Esophagus muscularis mucosa (tissue), 4 donors: ENCODE results near the gene ZSWIM1. TPM values are rescaled to one million over a fixed set of nuclear protein-coding genes. Genes with fewer than 3 reads are reported as not detected.

ENCODE experiments used
- DNase-seq: peaks from one replicate; pipeline ENCODE4 v3.0.0-alpha.2; 2017; ENCODE audit errors: extremely low spot score
- H3K27ac ChIP-seq, 4 donors: fragments of 200-600 bp; sonication (generic); replicated peaks in 1 of 4; 1 replicate in 3 of 4; 2 replicates in 1 of 4; pipeline ENCODE4 v1.5.1; 2016 to 2019; ENCODE audit warnings: mild to moderate bottlenecking in 1 of 4
- H3K27me3 ChIP-seq, 4 donors: fragments of 200-600 bp; sonication (generic); one replicate each; pipeline versions ENCODE4 v1.5.1 to v1.6.0; 2016 to 2019
- H3K36me3 ChIP-seq, 4 donors: fragments of 200-600 bp; sonication (generic); one replicate each; pipeline ENCODE4 v1.5.1; 2016 to 2019
- H3K4me1 ChIP-seq, 4 donors: fragments of 200-600 bp; sonication (generic); one replicate each; pipeline ENCODE4 v1.5.1; 2016 to 2019
- H3K4me3 ChIP-seq, 4 donors: fragments of 200-600 bp; sonication (generic); 1 replicate in 2 of 4; 2 replicates in 2 of 4; pipeline ENCODE4 v1.5.1; 2016 to 2019; ENCODE audit warnings: mild to moderate bottlenecking in 4 of 4, moderate library complexity in 1 of 4
- H3K9me3 ChIP-seq, 4 donors: fragments of 200-600 bp; sonication (generic); 1 replicate in 3 of 4; 2 replicates in 1 of 4; pipeline ENCODE4 v1.5.1; 2016 to 2019
- EP300 ChIP-seq: sonication (generic); formaldehyde crosslinking; IDR thresholded peaks from one replicate; pipeline ENCODE4 v1.6.1; 2017; ENCODE audit warnings: antibody characterized with exemption
- POLR2A ChIP-seq: fragments of 450-650 bp; IDR thresholded peaks from one replicate; pipeline ENCODE4 v1.6.1; 2017; ENCODE audit warnings: antibody characterized with exemption, moderate library complexity, mild to moderate bottlenecking, low read depth
- POLR2AphosphoS5 ChIP-seq, 2 donors: sonication (generic); formaldehyde crosslinking; IDR thresholded peaks; one replicate each; pipeline ENCODE4 v1.6.1; 2017; ENCODE audit warnings: antibody characterized with exemption in 2 of 2
- WGBS: methylation state at CpG from one replicate; pipeline ENCODE4 v1.1.5; 2018; 5-methylcytosine and 5-hydroxymethylcytosine counted together
- intact Hi-C: fragments of 100-400 bp; cut with DNase I; formaldehyde crosslinking; loops from one replicate; pipeline ENCODE4 v1.15.1; 2023
- total RNA-seq, 4 donors: library from RNA; depleted of rRNA; stranded (reverse); fragments of >200 nt; gene quantifications; one replicate each; pipeline versions ENCODE4 v1.1.0 to v1.2.1, GENCODE V29; 2016
- TF ChIP-seq, protein P1 (sequence below), 3 experiments: fragments of 200-600 bp in 2 of 3; fragments of 450-650 bp in 1 of 3; sonication (generic) in 2 of 3; IDR thresholded peaks; one replicate each; pipeline ENCODE4 v1.5.1; 2017 to 2019; ENCODE audit warnings: antibody characterized with exemption in 3 of 3, mild to moderate bottlenecking in 2 of 3, moderate library complexity in 1 of 3

ZSWIM1 gene
- total RNA-seq, 4 donors from 2014 or later = 7.1 to 13.5 (median 9.2) TPM

DNA sequence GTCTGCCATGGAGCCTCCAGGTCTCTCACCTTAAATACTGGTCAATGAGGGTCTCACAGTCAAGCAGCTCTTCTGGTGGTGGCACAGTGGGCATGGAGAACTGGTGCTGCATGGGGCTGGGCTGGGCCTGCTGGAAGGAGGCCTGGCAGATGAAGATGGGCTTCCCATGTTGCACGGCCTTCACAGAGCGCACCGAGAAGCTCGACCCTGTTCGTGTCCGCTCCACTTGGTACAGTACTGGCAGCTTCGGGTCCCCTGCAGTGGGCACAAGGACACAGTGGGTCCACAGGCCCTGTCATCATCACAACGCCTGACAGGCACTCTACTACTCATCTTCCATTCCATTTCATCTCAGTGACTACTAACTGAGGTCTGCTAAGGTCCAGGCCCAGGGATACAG is 32.6 kb upstream of the ZSWIM1 start:
- Histone ChIP-seq H3K27me3 (no peaks in the 10 kb centered on the region), H3K36me3 (peaks cover 30 to 83% (median 65%) of the 10 kb centered on the region in 4 donors), H3K4me3 (no peak overlapping the region), H3K4me1 (peaks cover 0 to 26% (median 7%) of the 10 kb centered on the region in 4 donors), H3K9me3 (no peaks in the 10 kb centered on the region), H3K27ac (peak overlapping the region in 2 of 4 donors; percentile 5 to 10)
- 96% methylated on average over 7 of the region's 8 CpGs for WGBS
- DNase-seq = no peak
- TF ChIP-seq POLR2A = no peak
- no peak for TF ChIP-seq EP300
- TF ChIP-seq, protein P1, sequence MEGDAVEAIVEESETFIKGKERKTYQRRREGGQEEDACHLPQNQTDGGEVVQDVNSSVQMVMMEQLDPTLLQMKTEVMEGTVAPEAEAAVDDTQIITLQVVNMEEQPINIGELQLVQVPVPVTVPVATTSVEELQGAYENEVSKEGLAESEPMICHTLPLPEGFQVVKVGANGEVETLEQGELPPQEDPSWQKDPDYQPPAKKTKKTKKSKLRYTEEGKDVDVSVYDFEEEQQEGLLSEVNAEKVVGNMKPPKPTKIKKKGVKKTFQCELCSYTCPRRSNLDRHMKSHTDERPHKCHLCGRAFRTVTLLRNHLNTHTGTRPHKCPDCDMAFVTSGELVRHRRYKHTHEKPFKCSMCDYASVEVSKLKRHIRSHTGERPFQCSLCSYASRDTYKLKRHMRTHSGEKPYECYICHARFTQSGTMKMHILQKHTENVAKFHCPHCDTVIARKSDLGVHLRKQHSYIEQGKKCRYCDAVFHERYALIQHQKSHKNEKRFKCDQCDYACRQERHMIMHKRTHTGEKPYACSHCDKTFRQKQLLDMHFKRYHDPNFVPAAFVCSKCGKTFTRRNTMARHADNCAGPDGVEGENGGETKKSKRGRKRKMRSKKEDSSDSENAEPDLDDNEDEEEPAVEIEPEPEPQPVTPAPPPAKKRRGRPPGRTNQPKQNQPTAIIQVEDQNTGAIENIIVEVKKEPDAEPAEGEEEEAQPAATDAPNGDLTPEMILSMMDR (IDR thresholded peaks at IDR 0.05) = no peak
- no peak for TF ChIP-seq POLR2AphosphoS5 (IDR thresholded peaks at IDR 0.05)
- intact Hi-C loops = no loop called here

DNA sequence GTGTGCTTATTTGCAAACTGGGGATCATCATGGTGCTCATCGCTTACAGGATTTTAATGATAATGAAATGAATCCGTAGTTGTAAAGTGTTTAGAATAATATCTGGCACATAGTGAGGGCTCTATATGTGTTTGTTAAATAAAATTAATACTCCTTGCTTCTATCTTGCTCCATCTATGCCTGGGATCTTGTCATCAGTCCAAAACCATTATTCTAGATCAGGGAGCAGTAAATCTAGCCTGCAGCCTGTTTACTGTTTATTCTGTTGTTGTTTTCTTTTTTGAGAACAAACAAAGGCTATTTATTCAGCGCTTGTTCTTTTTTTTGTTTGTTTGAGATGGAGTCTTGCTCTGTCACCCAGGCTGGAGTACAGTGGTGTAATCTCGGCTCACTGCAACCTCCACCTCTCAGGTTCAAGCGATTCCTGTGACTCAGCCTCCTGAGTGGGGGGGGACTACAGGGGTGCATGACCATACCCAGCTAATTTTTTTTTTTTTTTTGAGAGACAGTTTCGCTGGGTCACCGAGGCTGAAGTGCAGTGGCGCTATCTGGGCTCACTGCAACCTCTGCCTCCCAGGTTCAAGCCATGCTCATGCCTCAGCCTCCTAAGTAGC is 32.0 kb upstream of the ZSWIM1 start:
- Histone ChIP-seq H3K9me3 (no peaks in the 10 kb centered on the region), H3K27me3 (no peaks in the 10 kb centered on the region), H3K4me3 (no peak overlapping the region), H3K4me1 (peaks cover 0 to 26% (median 2%) of the 10 kb centered on the region in 4 donors), H3K36me3 (peaks cover 24 to 83% (median 63%) of the 10 kb centered on the region in 4 donors), H3K27ac (peak overlapping the region in 1 of 4 donors; percentile 10)
- intact Hi-C loops = no loop called here
- WGBS = 75% methylated on average over 8 of the region's 8 CpGs
- no peak for DNase-seq
- TF ChIP-seq, protein P1 (IDR thresholded peaks at IDR 0.05) = no peak
- TF ChIP-seq POLR2AphosphoS5 (IDR thresholded peaks at IDR 0.05) (no peak), POLR2A (no peak), EP300 (no peak)

DNA sequence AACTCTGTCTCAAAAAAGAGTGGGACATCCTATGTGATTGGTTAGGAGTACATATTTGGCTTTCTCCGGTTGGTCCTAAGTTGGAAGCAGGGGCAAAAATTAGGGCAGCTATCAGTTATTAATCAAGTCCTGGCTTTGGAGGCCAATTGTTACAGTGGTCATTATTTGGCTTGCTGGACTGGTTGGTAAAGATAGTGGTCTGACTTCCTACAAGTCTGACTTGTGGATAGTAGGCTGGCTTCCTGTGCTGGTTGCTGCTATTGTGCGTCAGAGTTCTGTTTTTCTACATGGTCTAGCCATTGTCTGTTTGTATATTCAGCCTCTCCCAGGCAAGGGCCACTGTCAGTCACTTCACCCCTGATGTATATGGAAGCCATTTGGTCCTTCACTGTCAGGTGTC is 30.8 kb upstream of the ZSWIM1 start:
- Histone ChIP-seq H3K4me3 (no peak overlapping the region), H3K27me3 (no peaks in the 10 kb centered on the region), H3K4me1 (peaks cover 8 to 33% (median 13%) of the 10 kb centered on the region in 4 donors), H3K36me3 (peaks cover 21 to 82% (median 54%) of the 10 kb centered on the region in 4 donors), H3K9me3 (no peaks in the 10 kb centered on the region), H3K27ac (no peak overlapping the region)
- DNase-seq = no peak
- TF ChIP-seq, protein P1 (IDR thresholded peaks at IDR 0.05) = no peak
- TF ChIP-seq POLR2A = no peak
- TF ChIP-seq POLR2AphosphoS5 (IDR thresholded peaks at IDR 0.05) = no peak
- TF ChIP-seq EP300 = no peak
- 77% methylated on average over 2 of the region's 2 CpGs for WGBS
- intact Hi-C loops = no loop called here

DNA sequence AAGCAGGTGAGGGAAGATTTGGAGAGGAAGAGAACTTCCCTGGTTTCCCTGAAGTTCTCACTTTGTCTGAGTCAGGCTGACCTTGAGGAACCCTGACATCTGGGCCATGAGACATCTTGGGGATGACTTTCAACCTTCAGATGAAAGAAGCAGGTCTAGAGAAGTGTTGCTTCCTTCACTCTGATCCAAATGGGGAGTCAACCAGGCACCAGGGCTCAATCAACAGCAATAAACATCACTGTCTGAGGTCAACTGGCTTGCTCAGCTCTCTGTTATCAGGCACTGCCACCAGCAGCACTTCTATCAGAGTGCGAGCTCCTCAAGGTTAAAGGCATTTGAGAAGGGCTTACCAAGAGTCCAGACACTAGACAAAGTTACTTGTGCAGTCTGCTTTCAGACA is 30.1 kb upstream of the ZSWIM1 start:
- Histone ChIP-seq H3K27me3 (no peaks in the 10 kb centered on the region), H3K27ac (no peak overlapping the region), H3K4me1 (peaks cover 15 to 33% (median 20%) of the 10 kb centered on the region in 4 donors), H3K4me3 (no peak overlapping the region), H3K36me3 (peaks cover 19 to 75% (median 47%) of the 10 kb centered on the region in 4 donors), H3K9me3 (no peaks in the 10 kb centered on the region)
- DNase-seq = no peak
- intact Hi-C loops = no loop called here
- TF ChIP-seq, protein P1 (IDR thresholded peaks at IDR 0.05) = no peak
- WGBS = 92% methylated on average over 1 of the region's 1 CpG

DNA sequence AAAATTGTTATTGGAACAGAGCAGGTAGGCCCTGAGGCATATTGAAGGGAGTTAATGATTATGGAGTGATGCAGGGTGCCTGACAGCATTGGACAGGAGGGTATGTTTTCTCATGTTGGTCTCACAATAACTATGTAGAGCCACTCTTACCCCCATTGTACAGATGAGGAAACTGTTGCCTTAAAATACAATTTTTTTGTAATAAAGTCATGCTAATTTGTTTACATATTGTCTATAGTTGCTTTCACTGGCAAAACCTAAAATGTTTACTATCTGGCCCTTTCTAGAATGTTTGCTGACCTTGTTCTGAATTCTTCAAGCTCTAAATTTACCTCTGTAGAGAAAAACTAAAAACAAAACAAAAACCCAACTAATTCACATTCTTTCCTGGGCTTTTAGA is 29.5 kb upstream of the ZSWIM1 start:
- Histone ChIP-seq H3K9me3 (no peaks in the 10 kb centered on the region), H3K36me3 (peaks cover 14 to 69% (median 42%) of the 10 kb centered on the region in 4 donors), H3K27ac (no peak overlapping the region), H3K27me3 (no peaks in the 10 kb centered on the region), H3K4me3 (no peak overlapping the region), H3K4me1 (peaks cover 21 to 38% (median 26%) of the 10 kb centered on the region in 4 donors)
- intact Hi-C loops = no loop called here
- TF ChIP-seq EP300 (no peak), POLR2A (no peak)
- TF ChIP-seq, protein P1 (IDR thresholded peaks at IDR 0.05) = no peak
- no peak for DNase-seq
